HEK293 (cell line): ENCODE measurements around the gene PLD6.

Source experiments
- CTCF ChIP-seq: fragments of 450-650 bp; formaldehyde crosslinking; IDR thresholded peaks from 2 replicates; pipeline ENCODE4 v1.5.1; 2016; ENCODE audit warnings: missing biosample characterization, missing genetic modification characterization
- KLF7 ChIP-seq: fragments of 450-650 bp; formaldehyde crosslinking; IDR thresholded peaks from 2 replicates; pipeline ENCODE4 v1.5.1; 2016; ENCODE audit warnings: missing biosample characterization, missing genetic modification characterization, borderline replicate concordance
- KLF8 ChIP-seq: fragments of 450-650 bp; formaldehyde crosslinking; IDR thresholded peaks from 2 replicates; pipeline ENCODE4 v1.5.1; 2016; ENCODE audit warnings: missing biosample characterization, missing genetic modification characterization
- MEIS1 ChIP-seq: sonication (generic); formaldehyde crosslinking; IDR thresholded peaks from 2 replicates; pipeline ENCODE4 v1.8.1; 2022; ENCODE audit warnings: missing genetic modification reagents, mild to moderate bottlenecking, borderline replicate concordance
- MZF1 ChIP-seq: fragments of 450-650 bp; formaldehyde crosslinking; IDR thresholded peaks from 2 replicates; pipeline ENCODE4 v1.5.1; 2017; ENCODE audit warnings: missing biosample characterization, missing genetic modification characterization, borderline replicate concordance
- SCRT2 ChIP-seq: fragments of 450-650 bp; formaldehyde crosslinking; IDR thresholded peaks from 2 replicates; pipeline ENCODE4 v1.5.1; 2016; ENCODE audit warnings: missing biosample characterization, missing genetic modification characterization
- YY2 ChIP-seq: fragments of 450-650 bp; formaldehyde crosslinking; IDR thresholded peaks from 2 replicates; pipeline ENCODE4 v1.5.1; 2016; ENCODE audit warnings: missing biosample characterization, missing genetic modification characterization
- ZBTB11 ChIP-seq: fragments of 450-650 bp; formaldehyde crosslinking; conservative IDR thresholded peaks from 2 replicates; pipeline ENCODE4 v1.5.1; 2016; ENCODE audit warnings: low read depth, missing biosample characterization, missing genetic modification characterization
- ZFHX2 ChIP-seq: fragments of 450-650 bp; formaldehyde crosslinking; conservative IDR thresholded peaks from 2 replicates; pipeline ENCODE4 v1.5.1; 2016; ENCODE audit warnings: missing biosample characterization, missing genetic modification characterization
- ZNF133 ChIP-seq: fragments of 450-650 bp; formaldehyde crosslinking; IDR thresholded peaks from 2 replicates; pipeline ENCODE4 v1.5.1; 2016; ENCODE audit warnings: missing biosample characterization, missing genetic modification characterization
- ZNF140 ChIP-seq: fragments of 450-650 bp; formaldehyde crosslinking; IDR thresholded peaks from 2 replicates; pipeline ENCODE4 v1.5.1; 2016; ENCODE audit warnings: missing biosample characterization, missing genetic modification characterization
- ZNF148 ChIP-seq: fragments of 450-650 bp; formaldehyde crosslinking; IDR thresholded peaks from 2 replicates; pipeline ENCODE4 v1.5.0; 2017; ENCODE audit warnings: missing biosample characterization, missing genetic modification characterization, borderline replicate concordance
- ZNF175 ChIP-seq: fragments of 450-650 bp; formaldehyde crosslinking; IDR thresholded peaks from 2 replicates; pipeline ENCODE4 v1.5.1; 2016; ENCODE audit warnings: missing biosample characterization, missing genetic modification characterization
- ZNF2 ChIP-seq: fragments of 450-650 bp; formaldehyde crosslinking; IDR thresholded peaks from 2 replicates; pipeline ENCODE4 v1.5.1; 2016; ENCODE audit warnings: missing biosample characterization, missing genetic modification characterization
- ZNF214 ChIP-seq: fragments of 450-650 bp; formaldehyde crosslinking; IDR thresholded peaks from 2 replicates; pipeline ENCODE4 v1.5.1; 2017; ENCODE audit warnings: missing biosample characterization, mild to moderate bottlenecking, missing genetic modification characterization, borderline replicate concordance
- ZNF221 ChIP-seq: fragments of 450-650 bp; formaldehyde crosslinking; IDR thresholded peaks from 2 replicates; pipeline ENCODE4 v1.5.1; 2017; ENCODE audit warnings: missing biosample characterization, missing genetic modification characterization, borderline replicate concordance
- ZNF248 ChIP-seq: fragments of 450-650 bp; formaldehyde crosslinking; IDR thresholded peaks from 2 replicates; pipeline ENCODE4 v1.5.1; 2017; ENCODE audit warnings: missing biosample characterization, missing genetic modification characterization
- ZNF266 ChIP-seq: fragments of 450-650 bp; formaldehyde crosslinking; IDR thresholded peaks from 2 replicates; pipeline ENCODE4 v1.5.1; 2016; ENCODE audit warnings: missing biosample characterization, missing genetic modification characterization, low read depth
- ZNF366 ChIP-seq: fragments of 450-650 bp; formaldehyde crosslinking; conservative IDR thresholded peaks from 2 replicates; pipeline ENCODE4 v1.5.1; 2016; ENCODE audit warnings: missing biosample characterization, missing genetic modification characterization
- ZNF37A ChIP-seq: fragments of 450-650 bp; IDR thresholded peaks from 2 replicates; pipeline ENCODE4 v1.5.1; 2018; ENCODE audit warnings: missing biosample characterization, missing genetic modification characterization
- ZNF416 ChIP-seq: fragments of 450-650 bp; formaldehyde crosslinking; IDR thresholded peaks from 2 replicates; pipeline ENCODE4 v1.5.1; 2016; ENCODE audit warnings: missing biosample characterization, missing genetic modification characterization
- ZNF473 ChIP-seq: fragments of 450-650 bp; formaldehyde crosslinking; IDR thresholded peaks from 2 replicates; pipeline ENCODE4 v1.5.1; 2017; ENCODE audit warnings: missing biosample characterization, missing genetic modification characterization
- ZNF544 ChIP-seq: fragments of 450-650 bp; formaldehyde crosslinking; IDR thresholded peaks from 2 replicates; pipeline ENCODE4 v1.5.0; 2017; ENCODE audit warnings: missing biosample characterization, missing genetic modification characterization
- ZNF776 ChIP-seq: fragments of 450-650 bp; formaldehyde crosslinking; IDR thresholded peaks from 2 replicates; pipeline ENCODE4 v1.5.0; 2017; ENCODE audit warnings: missing biosample characterization, missing genetic modification characterization, borderline replicate concordance
- ZNF777 ChIP-seq: fragments of 450-650 bp; formaldehyde crosslinking; IDR thresholded peaks from 2 replicates; pipeline ENCODE4 v1.5.1; 2017; ENCODE audit warnings: missing biosample characterization, missing genetic modification characterization, borderline replicate concordance
- ZNF843 ChIP-seq: fragments of 450-650 bp; formaldehyde crosslinking; IDR thresholded peaks from 2 replicates; pipeline ENCODE4 v1.5.1; 2016; ENCODE audit warnings: missing biosample characterization, missing genetic modification characterization
- ZSCAN4 ChIP-seq: fragments of 450-650 bp; formaldehyde crosslinking; IDR thresholded peaks from 2 replicates; pipeline ENCODE4 v1.5.1; 2017; ENCODE audit warnings: missing biosample characterization, missing genetic modification characterization
- TF ChIP-seq, protein P1 (sequence below): fragments of 450-650 bp; formaldehyde crosslinking; IDR thresholded peaks from 2 replicates; pipeline ENCODE4 v1.5.1; 2017; ENCODE audit warnings: missing biosample characterization, missing genetic modification characterization

The PLD6 gene

GRCh38 chr17:17237026-17237799 is 31.1 kb upstream of the PLD6 start, which contains the start of gene FLCN (continued):
- TF ChIP-seq KLF8 (tag by site-specific recombination) (peak; percentile 92; the same call in 1 of the 2 replicates), ZNF148 (peak; percentile 19; the same call in 1 of the 2 replicates), ZNF2 (peak; percentile 92), MZF1 (tag by site-specific recombination) (no peak), ZNF473 (tag by site-specific recombination) (no peak), ZNF248 (no peak), YY2 (tag by site-specific recombination) (peak; percentile 78), ZNF544 (tag by site-specific recombination) (no peak), ZSCAN4 (0 out of 2 replicates have a peak, but pooled peaks have one; percentile 42), SCRT2 (tag by site-specific recombination) (no peak), MEIS1 (CRISPR knock-in tag) (no peak), ZNF776 (tag by site-specific recombination) (no peak), ZNF133 (tag by site-specific recombination) (no peak), ZBTB11 (no peak; the same call in 1 of the 2 replicates), ZNF140 (tag by site-specific recombination) (no peak), ZNF214 (tag by site-specific recombination) (no peak), ZNF366 (no peak), KLF7 (peak; percentile 70; the same call in 1 of the 2 replicates), ZNF175 (tag by site-specific recombination) (no peak), ZNF221 (no peak), ZNF266 (no peak), ZNF37A (tag by site-specific recombination) (no peak), ZNF416 (tag by site-specific recombination) (0 out of 2 replicates have a peak, but pooled peaks have one; percentile 18), ZFHX2 (tag by site-specific recombination) (peak; percentile 60), ZNF777 (tag by site-specific recombination) (peak; percentile 91), ZNF843 (tag by site-specific recombination) (peak; percentile 43; the same call in 1 of the 2 replicates), CTCF (no peak)
- TF ChIP-seq, protein P1, sequence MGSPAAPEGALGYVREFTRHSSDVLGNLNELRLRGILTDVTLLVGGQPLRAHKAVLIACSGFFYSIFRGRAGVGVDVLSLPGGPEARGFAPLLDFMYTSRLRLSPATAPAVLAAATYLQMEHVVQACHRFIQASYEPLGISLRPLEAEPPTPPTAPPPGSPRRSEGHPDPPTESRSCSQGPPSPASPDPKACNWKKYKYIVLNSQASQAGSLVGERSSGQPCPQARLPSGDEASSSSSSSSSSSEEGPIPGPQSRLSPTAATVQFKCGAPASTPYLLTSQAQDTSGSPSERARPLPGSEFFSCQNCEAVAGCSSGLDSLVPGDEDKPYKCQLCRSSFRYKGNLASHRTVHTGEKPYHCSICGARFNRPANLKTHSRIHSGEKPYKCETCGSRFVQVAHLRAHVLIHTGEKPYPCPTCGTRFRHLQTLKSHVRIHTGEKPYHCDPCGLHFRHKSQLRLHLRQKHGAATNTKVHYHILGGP (tag by site-specific recombination), result no peak
